ENCODE results near the gene RAB23. TPM values are rescaled to one million over a fixed set of nuclear protein-coding genes. Genes with fewer than 3 reads are reported as not detected.

Gene RAB23
- total and polyA plus RNA-seq, 9 of the 15 experiments (the other 6 are each of a cell fraction or from before 2014, with no cell fraction given), result 3.4 to 18.0 (median 9.4) TPM

- TF ChIP-seq PRDM10 (IDR thresholded peaks at IDR 0.05; ENCODE audit: partially characterized antibody) (peak; percentile 34), MAFF (IDR thresholded peaks at IDR 0.05; ENCODE audit: low read length) (peak; percentile 86), FOSL1 (tag; conservative IDR thresholded peaks at IDR 0.05) (peak; percentile 38), MAFG (tag; conservative IDR thresholded peaks at IDR 0.05) (peak; percentile 91), ZNF24 (IDR thresholded peaks at IDR 0.05) (peak; percentile 78; the same call in 1 of the 2 replicates), SMARCE1 (IDR thresholded peaks at IDR 0.05) (peak; percentile 46), NR1H2 (CRISPR knock-in tag; IDR thresholded peaks at IDR 0.05) (no peak), HDAC1 (IDR thresholded peaks at IDR 0.05) (peak in 1 of 2 experiments; percentile 61; a peak in 2 of 4 replicates), UBTF (IDR thresholded peaks at IDR 0.05; ENCODE audit: borderline replicate concordance in 1 of 2, low read depth in 2 of 2, low read length in 2 of 2) (0 out of 4 replicates have a peak, but pooled peaks of 1 of the 2 experiments have one; percentile 29), FOXJ3 (CRISPR knock-in tag; IDR thresholded peaks at IDR 0.05) (no peak), EP300 (IDR thresholded peaks at IDR 0.05; ENCODE audit: low read length) (0 out of 2 replicates have a peak, but pooled peaks have one; percentile 25), RFX1 (IDR thresholded peaks at IDR 0.05) (no peak), MXI1 (IDR thresholded peaks at IDR 0.05; ENCODE audit: low read depth, low read length) (0 out of 2 replicates have a peak, but pooled peaks have one; percentile 39), MLLT1 (IDR thresholded peaks at IDR 0.05) (peak in 1 of 2 experiments; percentile 48; a peak in 2 of 4 replicates), SMARCC2 (IDR thresholded peaks at IDR 0.05; ENCODE audit: low read depth) (peak; percentile 56; the same call in 1 of the 2 replicates), PHF8 (IDR thresholded peaks at IDR 0.05; ENCODE audit: borderline replicate concordance, low read length) (0 out of 2 replicates have a peak, but pooled peaks have one; percentile 17), PYGO2 (tag; IDR thresholded peaks at IDR 0.05) (no peak), ZEB2 (IDR thresholded peaks at IDR 0.05) (no peak), ARNT (IDR thresholded peaks at IDR 0.05) (peak in 1 of 2 experiments; percentile 27; a peak in 1 of 4 replicates), MAFK (IDR thresholded peaks at IDR 0.05; ENCODE audit: low read length) (peak; percentile 83), TAF9B (IDR thresholded peaks at IDR 0.05; ENCODE audit: partially characterized antibody) (peak; percentile 31), STAG1 (CRISPR knock-in tag; IDR thresholded peaks at IDR 0.05; ENCODE audit: borderline replicate concordance) (no peak), ARID1B (IDR thresholded peaks at IDR 0.05) (0 out of 2 replicates have a peak, but pooled peaks have one; percentile 25)
Observed at GRCh38 chr6:57173886-57174510, 48.1 kb downstream of the RAB23 start (continued).

Data from K562 (cell line).